OCI-LY3 (cell line): ENCODE results near the gene PPP1R12B.

Source experiments
- CTCF ChIP-seq: fragments of 200-600, 300-600 bp; sonication (generic); IDR thresholded peaks from 2 replicates; pipeline ENCODE4 v1.5.1; 2014; ENCODE audit warnings: antibody characterized with exemption, low read length, low read depth
- EZH2phosphoT487 ChIP-seq: fragments of 200-600 bp; shearing (Covaris generic); IDR thresholded peaks from 2 replicates; pipeline ENCODE4 v1.6.1; 2018; ENCODE audit warnings: antibody characterized with exemption, mixed run types, low read depth

- TF ChIP-seq CTCF (no peak), EZH2phosphoT487 (no peak)
Measured at GRCh38 chr1:202540014-202540413, 191.5 kb downstream of the PPP1R12B start.
